Fibroblast of pulmonary artery (primary cell): ENCODE results near the gene IGLL5.
A peak's percentile ranks its signal among the peaks of the same experiment; 100 is the strongest.

Experiments
- DNase-seq: peaks from one replicate; pipeline ENCODE4 v3.0.0-alpha.2; 2010; ENCODE audit warnings: low read depth
- H3K4me3 ChIP-seq: replicated peaks from 2 replicates; pipeline ENCODE4 v1.5.1; 2011; ENCODE audit warnings: low read depth, mild to moderate bottlenecking, control low read depth, low read length, moderate library complexity
- TF ChIP-seq, protein P1 (sequence below): IDR thresholded peaks from 2 replicates; pipeline ENCODE4 v1.5.1; 2011; ENCODE audit warnings: mild to moderate bottlenecking, control low read depth, low read length, inconsistent platforms; ENCODE audit errors: missing control alignments

IGLL5 gene

DNA sequence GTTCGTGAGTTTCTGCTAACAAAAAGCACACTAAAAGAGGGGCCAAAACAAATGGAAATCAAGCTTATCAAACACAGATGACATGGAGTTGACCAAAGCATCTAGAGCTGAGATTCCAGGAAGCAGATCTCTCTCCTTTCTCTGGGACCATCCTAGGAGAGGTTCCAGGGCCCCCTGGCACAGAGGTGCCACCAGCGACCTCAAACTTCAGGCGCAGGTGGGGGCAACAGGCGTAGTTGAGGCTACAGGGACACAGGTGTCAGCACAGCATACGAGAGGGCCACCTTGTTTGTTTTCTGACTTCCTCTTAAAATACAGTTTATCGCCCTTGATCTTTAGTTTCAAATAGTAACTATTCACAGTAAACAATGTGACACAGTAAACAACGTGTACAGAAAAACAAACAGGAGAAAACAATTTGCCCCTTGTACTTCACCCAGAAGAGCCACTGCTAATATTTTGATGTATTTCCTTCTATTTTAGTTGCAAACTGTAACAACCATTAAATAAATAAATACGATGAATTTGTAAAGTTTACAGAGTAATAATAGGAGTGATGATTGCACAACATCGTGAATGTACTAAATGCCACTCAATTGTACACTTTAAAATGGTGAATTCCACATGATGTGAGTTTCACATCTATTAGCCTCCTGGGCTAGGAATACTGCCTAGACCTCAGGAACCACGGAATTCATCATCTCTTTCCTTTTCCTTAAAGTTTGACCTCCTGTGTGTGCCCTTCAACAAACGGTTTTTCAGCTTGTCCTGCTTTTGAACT lies 52.2 kb downstream of the IGLL5 start:
- TF ChIP-seq, protein P1, sequence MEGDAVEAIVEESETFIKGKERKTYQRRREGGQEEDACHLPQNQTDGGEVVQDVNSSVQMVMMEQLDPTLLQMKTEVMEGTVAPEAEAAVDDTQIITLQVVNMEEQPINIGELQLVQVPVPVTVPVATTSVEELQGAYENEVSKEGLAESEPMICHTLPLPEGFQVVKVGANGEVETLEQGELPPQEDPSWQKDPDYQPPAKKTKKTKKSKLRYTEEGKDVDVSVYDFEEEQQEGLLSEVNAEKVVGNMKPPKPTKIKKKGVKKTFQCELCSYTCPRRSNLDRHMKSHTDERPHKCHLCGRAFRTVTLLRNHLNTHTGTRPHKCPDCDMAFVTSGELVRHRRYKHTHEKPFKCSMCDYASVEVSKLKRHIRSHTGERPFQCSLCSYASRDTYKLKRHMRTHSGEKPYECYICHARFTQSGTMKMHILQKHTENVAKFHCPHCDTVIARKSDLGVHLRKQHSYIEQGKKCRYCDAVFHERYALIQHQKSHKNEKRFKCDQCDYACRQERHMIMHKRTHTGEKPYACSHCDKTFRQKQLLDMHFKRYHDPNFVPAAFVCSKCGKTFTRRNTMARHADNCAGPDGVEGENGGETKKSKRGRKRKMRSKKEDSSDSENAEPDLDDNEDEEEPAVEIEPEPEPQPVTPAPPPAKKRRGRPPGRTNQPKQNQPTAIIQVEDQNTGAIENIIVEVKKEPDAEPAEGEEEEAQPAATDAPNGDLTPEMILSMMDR: no peak
- DNase-seq: no peak
- H3K4me3 ChIP-seq: no peak overlapping the region

DNA sequence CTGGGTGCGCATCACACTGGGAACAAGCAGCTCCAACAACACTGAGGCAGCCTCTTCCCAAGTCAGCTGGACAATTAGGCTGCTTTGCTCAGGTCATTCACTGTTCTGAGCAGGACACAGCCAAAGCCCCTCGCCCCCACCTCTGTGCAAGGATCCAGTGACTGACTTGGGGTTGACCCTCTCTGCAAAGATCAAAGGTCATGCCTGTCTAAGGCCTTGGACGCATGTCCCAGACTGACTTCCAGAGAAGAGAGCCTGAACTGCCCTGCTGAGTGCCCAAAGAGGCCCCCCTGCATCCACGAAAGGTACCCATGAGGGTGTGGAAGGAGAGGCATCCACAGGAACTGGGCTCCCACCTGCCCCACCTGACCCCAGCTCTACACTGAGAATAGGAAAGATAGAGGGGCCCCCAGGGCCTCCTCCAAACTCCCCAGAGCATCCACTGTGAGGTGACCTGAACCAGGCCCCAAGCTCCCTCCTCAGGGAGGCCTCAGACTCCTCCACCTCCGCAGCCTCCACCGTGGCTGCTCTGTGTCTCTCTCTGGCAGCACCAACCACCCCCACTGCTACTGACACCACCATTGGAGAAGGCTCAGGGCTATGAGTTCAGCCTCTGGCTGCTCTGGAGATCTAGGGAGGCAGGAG lies 53.5 kb downstream of the IGLL5 start:
- DNase-seq: no peak
- no peak overlapping the region for H3K4me3 ChIP-seq
- TF ChIP-seq, protein P1: no peak

DNA sequence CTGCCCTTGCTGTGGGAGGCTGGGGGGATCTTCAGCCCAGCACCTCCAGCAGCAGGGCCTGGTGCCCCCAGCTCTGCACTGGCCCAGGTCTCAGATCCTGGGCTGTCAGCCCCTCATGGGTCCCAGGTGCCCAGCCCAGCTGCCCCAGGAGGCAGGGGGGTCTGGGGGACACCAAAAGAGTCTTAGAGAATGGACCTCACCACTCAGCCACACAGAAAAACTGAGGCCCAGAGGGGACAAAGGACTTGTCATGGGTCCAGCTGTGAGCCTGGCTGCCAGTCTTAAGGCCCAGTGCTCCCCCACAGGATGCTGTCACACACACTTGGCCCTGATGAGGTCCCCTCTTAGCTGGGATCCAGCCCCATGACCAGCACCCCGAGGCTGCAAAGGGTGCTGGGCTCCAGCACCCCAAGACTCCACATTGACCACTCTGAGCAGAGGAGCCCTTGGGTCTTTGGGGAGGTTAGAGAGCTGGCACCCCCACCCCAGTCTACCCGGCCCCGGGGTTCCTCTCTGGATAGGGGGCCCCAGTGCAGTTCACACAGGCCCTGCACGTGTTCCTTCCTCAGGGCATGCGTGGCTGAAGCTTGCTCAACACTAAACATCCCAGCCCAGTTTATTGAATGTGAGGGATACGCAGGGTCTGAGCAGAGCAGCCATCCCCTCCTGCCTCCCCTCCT lies 54.4 kb downstream of the IGLL5 start:
- TF ChIP-seq, protein P1: no peak
- no peak for DNase-seq
- no peak overlapping the region for H3K4me3 ChIP-seq

DNA sequence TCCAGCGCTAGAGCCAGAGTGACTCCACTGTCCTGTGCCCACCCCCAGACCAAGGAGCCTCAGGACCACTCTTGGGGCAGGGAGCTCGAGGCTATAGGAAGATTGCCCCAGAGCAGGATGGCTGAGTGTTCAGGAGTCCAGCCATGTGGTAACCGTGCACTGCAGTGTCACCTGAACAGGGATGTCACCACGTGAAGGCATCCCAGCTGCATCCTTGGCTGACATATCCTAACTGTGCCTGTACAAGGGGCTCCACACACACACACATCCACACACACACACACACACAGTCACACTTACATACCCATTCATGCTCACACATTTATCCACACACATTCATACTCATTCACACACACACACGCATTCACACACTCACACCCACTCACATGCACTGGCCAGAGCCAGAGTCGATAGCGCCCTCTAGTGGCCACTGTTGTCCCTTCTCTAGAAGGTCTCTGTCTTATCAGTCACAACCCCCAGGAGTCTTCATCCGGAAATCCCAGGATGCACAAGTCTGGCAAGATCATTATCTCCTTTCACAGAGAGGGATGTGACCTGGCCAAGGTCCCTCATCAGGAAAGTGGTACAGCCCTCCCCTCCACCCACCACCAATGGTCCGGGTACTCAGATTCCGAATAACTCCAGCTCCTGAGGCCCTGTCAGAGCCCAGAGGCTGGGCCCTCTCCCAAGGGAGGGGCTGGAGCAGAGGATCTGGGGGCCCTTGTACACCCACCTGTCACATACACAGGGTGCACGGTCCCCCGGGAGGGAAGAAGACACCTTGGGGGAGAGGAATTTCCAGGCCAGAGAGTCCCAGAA lies 55.1 kb downstream of the IGLL5 start:
- H3K4me3 ChIP-seq: no peak overlapping the region
- TF ChIP-seq, protein P1: peak; percentile 90
- DNase-seq: peak; percentile 71

DNA sequence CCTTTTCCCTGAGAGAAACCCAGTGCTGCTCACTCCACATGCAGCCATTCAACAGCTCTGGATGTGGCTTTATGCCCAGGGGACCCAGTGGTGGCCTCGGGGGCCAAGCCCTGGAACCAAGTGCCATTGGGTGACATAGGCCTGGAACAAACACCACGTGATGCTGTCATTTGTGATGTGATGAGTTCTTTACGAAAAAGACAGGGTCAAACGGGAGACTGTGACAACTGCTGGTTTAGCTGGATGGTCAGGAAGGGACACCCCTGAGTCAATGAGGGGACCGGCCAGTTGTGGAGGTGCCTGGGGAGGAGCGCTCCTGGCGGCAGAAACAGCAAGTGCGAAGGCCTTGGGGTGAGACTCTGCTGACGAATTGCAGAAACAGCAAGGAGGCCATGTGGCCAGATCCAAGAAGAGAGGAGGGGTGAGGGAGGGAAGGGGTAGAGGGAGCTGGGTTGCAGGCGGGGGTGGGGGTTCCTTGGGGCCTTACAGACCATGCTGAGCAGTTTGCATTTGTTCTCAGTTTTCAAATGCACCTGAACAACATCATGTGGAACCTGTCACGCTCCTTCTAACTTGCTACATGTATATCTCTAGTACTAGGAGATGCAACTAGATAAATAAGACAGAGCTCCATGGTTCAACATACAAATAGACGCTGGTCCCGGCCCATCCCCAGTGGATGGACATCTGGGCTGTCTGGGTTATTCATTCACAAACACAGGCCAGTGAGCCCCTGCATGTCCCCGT lies 56.1 kb downstream of the IGLL5 start:
- H3K4me3 ChIP-seq: no peak overlapping the region
- DNase-seq: no peak
- TF ChIP-seq, protein P1: no peak
